Stimulated activated CD4-positive, alpha-beta T cell treated with anti-CD3 and anti-CD28 coated beads, Interleukin-15, amount 100 ng/mL, for 48 hours (primary cell): Measurements from ENCODE around the gene LDB3.

Experiments
- DNase-seq, 2 donors: peaks; one replicate each; pipeline ENCODE4 v3.0.0-alpha.2; 2020; ENCODE audit warnings: low read depth in 2 of 2

Gene LDB3

DNA sequence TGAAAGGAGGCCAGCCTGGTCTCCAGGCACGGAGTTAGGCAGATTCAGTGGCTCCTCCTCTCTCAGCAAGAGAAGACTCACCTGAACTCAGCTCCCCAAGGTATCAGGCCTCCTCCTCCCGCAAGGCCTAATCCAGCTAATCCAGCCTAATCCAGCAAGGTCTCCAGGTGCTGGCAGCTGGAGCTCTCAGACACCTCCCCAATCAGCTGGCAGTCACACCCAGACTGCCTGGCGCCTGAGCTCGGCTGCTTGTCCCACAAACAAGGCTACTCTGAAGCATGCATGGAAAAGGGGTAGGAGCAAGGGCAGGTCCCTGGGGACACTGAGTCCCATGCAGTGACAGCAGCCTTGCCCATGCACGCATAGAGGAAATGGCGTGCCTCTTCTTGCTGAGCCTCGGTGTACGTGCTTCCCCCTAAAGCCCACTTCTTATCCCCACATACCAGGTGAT lies 17.3 kb upstream of the LDB3 start:
- DNase-seq, result no peak

DNA sequence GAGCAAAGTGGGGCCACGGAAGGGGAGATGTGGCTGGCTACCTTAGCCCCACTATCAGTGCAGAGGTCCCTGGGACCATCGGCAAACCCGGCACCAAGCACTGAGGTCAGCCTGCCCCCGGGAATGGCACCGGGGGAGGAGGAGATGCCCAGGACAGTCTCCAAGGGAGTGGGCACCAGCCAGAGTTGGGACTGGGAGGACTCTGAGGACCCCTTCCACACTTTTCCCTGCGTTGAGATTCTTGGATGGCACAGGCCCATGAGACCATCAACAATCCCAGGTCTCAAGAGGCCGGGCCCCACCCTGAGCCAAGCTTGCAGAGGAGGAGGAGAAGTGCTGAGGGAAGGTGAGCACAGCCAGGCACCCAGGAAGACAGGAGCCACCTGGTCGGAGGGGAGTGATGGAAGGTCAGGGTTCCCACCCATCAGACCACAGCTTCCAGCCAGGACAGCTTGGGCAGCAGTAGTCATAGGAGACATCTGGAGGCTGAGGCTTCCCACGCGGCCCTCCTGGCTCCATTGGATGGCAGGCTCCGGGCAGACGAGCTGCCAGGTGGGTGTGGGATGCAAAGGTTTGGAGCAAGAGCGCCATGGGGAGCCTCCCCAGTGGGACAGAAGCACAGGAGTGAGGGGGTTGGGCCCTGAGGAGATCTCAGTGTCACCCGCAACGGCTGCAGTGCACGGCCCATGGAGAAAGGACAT lies 16.5 kb upstream of the LDB3 start:
- no peak for DNase-seq

DNA sequence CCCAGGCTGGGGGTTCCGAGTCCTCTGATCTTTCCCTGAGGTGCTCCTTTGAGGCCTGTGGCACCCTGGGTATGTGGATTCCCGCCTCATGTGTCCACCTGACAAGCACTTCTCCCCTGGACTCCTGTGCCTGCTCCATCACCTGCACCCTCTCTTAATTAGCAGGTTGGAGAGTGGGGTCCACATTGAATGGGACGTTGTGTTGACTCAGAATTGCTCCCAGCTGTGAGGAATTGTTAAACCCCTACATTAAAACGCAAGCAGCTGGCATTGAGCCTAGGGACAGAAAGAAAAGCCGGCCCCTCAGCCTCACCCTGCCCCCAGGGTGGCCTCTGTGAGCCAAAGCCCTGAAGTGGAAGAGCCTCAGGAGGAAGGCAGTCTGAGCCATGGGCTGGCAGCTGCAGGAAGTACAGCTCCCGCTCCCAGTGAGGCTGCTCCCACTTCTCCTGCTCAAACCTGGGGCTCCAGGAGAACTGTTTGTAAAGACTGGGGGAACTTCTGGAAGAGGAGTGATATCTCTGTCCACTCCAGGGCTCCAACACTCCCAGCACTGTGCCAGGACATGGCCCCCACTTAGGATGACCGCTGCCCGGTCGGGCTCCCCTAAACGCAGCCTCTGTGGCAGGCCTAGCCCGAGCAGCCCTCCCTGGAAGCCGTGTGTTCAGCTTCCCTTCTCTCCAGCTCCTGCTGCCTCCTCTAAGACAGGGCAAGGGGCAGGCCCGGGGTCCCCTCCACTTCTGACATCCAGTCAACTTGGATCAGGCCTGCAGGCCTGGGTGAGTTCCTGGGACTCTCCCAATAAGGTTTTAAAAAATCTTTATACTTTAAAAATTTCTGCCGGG lies 15.7 kb upstream of the LDB3 start:
- no peak for DNase-seq

DNA sequence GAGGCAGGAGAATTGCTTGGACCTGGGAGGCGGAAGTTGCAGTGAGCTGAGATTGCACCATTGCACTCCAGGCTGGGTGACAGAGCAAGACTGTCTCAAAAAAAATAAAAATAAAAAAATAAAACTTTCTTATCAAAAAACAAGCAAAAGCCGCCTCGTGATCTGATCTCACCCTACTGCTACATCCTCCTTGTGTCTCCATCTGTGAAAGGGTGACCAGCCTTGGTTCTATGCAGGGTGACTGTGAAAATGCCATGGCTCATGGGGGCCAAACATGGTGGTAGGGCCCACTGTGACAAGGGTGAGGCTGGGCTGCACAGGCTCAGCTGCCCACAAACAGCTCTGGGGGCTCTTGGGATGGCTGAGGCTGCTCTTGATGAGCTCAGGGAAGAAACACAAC lies 14.9 kb upstream of the LDB3 start:
- no peak for DNase-seq

DNA sequence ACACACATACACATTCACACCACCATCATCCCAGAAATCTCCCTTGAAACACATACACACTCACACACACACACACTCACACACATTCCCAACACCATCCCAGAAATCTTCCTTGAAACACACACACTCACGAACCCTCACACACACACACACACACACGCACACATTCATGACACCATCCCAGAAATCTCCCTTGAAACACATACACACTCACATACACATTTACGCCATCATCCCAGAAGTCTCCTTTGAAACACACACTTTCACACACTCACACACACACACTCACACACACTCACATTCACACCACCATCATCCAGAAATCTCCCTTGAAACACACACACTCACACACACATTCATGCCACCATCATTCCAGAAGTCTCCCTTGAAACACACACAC lies 14.3 kb upstream of the LDB3 start:
- no peak for DNase-seq

DNA sequence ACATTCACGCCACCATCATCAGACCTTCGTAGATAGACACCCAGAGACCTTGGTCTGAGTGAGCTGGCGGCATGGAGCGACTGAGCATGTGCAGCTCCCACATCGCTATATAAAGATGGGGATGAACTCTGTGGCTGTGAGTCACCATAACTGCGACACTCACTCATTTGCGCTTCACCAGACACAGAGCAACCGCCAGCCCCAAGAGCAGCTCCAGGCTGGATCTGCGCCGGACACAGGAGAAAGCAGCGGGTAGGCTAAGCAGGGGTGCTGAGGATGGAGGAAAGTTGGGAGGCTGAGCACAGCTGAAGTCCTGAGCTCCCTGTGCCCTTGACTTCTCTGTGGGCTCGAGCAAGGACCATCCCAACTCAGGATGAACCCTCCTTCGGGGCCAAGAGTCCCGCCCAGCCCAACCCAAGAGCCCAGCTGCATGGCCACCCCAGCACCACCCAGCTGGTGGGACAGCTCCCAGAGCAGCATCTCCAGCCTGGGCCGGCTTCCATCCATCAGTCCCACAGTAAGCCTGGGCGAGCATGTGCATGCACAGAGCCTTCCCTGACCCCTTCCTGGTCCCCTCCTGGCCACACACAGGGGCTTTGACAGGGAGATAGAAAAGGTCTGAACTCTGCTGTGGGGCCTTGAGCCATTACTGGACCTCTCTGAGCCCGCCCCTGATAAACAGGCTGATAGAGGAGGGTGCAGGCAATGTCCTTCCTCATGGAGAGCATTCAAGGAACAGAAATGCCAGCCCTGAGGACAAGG lies 13.7 kb upstream of the LDB3 start, which contains the start of gene OPN4:
TSS of gene OPN4 (plus strand) at position 137 of the 762 bp plus-strand sequence. CDS start at position 374, 237 bp downstream.
- no peak for DNase-seq

DNA sequence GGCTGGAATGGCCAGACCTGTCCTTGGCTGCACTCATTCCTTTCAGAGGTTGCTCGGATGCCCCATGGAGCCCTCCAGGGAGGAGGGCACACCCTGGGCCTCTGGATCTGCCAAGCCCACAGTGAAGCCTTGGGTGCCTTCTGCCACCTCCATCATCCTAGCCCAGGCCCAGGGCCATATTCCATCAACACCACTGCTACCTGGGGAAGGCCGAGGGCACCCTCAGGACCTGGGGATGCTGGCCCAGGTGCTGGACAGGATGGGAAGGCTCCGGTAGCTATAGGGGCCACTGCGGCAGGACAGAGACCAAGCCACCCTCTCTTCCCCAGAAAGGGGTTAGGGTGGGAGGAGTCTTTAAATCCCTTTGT lies 13.2 kb upstream of the LDB3 start:
- DNase-seq, result no peak

DNA sequence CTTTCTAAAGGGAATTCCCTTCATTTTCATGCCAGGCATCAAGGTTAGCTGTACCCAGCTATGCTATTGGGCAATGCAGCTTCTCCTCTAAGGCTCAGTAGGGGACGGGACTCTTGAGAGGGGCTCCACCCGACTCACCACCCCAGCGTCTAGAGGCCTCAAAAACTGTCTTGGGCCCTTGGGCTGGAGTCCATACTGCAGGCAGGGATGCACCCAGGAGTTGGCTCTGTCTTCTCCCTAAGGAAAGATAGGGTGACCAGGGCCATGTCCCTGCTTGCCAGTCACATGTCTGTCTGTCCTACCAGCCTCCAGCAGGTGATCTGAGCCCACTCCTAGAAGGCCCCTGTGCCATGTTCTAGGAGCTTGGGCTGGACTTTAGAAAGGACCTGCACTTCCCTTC lies 12.7 kb upstream of the LDB3 start:
- DNase-seq, result no peak

DNA sequence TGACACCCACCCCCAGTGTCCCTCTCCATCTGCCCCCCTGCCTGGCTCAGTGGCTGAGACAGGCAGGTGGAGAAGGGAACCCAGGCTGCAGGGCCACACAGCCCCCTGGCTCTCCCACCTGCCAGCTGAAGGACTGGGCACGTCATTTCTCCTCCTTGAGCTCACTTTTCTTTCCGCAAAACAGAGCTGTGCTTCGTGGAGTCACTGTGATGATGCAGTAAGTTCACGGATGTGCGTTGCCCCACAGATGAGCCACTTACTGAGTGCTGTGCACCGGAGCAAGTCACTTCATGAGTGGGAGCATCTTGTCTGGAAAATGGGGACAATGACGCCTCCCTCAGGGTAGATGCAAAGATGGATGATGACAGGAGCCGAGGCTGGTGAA lies 11.3 kb upstream of the LDB3 start:
- no peak for DNase-seq

DNA sequence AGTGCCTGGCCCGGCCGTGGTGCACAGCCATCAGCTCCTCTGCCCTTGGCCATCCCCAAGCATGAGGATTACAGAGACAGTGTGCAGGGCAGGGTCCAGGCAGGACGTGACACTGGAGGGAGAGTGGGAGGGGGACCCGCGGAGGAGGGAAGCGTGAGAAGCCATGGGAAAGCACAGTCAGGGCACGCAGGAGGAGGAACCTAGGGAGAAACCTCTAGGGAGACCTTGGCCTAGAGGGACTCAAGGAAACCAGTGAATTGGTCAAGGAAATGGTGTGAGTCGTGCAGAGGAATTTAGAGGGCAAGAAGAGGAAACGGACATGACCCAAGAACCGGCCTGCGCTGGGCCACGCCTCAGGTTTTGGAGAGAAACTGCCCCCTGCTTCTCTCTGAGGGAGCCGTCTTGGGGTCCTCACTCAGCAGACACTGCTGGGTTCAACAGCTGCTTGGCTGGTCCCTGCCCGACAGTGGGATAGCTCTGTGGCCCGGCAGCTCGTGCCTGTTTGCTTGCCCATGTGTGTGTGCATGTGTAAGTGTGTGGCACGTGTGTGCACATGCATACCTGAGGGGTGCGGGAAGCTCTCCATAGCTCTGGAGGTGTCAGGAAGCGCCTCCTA lies 10.8 kb upstream of the LDB3 start:
- DNase-seq, result no peak

DNA sequence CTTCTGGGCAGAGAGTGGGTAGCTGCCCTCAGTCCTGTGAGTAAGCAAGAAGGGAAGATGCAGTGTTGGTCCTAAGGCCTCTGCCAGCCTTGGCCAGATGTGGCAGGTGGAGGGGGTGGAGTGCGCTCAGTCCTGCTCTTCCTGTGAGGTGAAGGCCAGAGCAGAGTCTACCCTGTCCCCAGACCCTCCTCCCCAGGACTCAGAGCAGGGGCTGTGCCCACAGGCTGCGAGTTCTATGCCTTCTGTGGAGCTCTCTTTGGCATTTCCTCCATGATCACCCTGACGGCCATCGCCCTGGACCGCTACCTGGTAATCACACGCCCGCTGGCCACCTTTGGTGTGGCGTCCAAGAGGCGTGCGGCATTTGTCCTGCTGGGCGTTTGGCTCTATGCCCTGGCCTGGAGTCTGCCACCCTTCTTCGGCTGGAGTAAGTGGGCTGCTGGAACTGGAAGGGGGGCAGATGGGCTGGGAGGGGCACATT lies 10.0 kb upstream of the LDB3 start:
- no peak for DNase-seq

DNA sequence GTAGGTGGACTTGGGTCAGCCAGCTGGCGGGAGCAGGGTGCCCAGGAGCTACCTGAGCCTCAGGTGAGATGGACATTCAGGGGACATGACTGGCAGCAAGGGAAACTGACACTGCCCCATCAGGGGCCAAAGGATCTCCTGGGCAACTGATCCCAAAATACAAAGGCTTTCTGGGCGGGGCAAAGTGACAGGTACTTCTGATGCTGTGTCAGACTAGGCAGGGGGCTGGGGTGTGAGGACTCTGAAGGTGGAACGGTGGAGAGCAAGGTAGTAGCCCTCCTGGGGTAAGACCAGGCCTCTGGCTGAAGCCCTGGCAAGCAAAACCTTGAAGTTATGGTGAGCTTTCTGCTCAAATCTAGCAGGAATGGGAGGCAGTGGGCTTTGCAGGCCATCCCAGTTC lies 9.6 kb upstream of the LDB3 start:
- DNase-seq, result no peak

DNA sequence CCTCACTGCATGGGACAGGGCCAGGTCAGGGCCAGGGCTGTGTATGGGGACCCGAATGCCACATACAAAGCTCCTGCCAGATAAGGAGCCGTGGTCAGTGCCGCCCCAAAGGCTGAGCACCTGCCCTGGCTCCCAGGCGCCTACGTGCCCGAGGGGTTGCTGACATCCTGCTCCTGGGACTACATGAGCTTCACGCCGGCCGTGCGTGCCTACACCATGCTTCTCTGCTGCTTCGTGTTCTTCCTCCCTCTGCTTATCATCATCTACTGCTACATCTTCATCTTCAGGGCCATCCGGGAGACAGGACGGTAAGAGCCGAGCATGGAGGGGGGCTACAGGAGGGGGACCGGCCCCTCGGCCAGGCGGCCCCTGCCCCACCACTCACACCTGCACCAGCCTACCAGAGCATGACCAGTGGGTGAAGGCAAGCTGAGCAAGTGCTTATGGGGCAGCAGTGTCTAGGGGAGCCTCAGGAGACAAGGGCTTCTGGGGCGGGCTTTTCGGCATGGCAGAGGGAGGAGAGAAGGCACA lies 9.1 kb upstream of the LDB3 start:
- no peak for DNase-seq

DNA sequence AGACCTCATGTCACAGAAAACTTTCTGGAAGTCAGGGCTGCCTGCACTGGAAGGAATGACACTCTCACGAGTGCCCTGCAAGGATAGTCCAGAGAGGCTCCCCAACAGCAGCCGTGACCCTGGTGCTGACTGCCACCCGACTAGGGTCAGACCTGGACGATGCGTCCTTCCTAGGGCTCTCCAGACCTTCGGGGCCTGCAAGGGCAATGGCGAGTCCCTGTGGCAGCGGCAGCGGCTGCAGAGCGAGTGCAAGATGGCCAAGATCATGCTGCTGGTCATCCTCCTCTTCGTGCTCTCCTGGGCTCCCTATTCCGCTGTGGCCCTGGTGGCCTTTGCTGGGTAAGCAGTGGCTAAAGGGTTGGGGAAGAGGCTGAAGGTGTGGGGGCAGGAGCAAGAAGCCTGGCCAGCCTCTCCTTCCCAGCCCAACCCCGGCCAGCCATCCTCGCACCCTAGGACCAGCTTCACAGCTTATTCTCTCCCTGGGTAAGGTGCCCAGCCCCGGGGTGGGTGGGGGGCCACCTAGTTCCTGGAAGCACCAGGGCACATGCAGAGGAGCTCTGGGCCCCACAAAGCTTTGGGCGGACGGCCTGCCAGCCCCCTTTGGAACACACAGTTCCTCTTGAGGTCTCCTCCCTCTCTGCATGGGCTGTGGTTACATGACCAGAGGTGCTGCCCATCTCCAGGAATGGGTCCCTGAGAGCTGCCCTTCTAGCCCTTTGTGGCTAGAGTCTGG lies 8.4 kb upstream of the LDB3 start:
- DNase-seq, result no peak

DNA sequence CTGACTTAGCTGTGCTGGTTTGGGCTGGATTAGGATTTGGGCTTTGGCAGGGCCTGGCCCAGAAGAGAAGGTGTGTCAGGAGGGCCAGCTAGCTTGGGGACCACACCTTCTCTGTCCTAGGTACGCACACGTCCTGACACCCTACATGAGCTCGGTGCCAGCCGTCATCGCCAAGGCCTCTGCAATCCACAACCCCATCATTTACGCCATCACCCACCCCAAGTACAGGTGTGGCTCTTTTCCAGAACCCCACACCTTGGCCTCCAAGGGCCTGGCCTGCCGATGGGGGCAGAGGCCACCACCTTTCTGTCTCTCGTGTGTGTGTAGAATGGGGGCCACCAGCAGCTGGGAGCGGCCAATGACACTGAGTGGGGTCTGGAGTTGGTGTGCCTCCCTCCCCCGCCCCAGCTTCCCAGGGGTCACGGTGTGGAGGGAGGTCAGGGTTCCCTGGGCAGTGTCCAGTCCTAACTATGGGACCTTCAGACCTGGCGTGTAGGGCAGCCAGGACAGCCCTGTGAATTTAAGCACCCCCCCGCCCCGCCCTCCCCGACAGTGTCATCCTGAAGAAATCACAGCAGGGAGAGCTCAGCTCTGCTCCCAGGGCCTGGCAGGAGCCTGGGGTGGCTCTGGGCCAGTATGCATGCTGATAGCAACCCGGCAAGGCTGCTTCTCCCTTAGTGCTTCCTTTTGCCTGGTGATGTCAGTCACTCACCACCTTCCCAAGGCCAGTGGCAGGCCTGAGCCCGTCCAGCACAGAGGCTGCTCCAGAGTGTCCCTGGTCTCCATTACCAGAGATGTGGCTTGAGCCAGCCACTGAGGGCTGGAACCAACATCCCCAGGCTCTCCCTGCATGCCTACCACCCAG lies 6.9 kb upstream of the LDB3 start:
- no peak for DNase-seq

DNA sequence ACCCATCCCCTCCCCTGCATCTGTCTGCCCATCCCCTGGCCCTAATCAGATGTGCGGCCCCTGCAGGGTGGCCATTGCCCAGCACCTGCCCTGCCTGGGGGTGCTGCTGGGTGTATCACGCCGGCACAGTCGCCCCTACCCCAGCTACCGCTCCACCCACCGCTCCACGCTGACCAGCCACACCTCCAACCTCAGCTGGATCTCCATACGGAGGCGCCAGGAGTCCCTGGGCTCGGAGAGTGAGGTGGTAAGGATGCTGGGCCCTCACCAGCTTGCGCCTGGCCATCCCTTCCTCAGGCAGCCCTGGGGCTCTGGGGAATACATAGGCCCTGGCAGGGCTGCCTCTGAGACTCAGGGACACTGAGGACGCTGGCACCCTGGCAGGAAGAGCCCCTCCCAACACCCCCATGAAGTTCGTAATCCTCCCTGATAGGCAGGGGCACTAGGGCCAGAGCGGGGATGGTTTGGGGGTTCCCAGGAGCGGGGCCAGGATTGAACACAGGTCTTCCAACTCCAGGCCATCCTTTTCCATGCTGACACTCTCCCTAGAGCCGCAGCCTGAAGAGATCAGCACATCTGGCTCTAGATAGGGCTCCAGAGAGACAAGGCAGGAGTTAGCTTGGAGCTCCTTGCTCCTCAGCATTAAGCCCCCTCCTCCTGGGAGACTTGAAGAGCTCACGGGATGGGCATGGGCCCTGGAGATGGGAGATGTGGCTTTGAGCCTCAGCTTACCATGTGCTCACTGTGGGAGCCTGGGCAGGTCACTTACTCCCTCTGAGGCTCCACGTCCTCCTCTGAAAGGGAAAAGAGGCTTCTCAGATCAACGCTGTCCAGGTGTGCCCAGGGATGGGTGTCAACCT lies 5.9 kb upstream of the LDB3 start:
- no peak for DNase-seq

DNA sequence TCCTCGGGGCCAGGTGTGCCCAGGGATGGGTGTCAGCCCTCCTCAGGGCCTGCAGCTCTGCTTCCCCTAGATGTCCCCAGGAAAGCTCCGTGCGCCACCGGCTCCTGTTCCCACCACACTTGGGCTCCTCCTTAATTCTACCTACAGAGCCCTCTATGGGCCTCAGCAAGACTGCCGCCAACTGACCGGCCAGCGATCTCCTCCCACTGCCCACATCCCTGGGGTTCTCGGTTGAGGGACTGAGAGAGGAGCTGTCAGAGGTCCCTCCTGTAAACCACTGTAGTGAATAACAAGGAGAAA lies 5.3 kb upstream of the LDB3 start:
- no peak for DNase-seq

DNA sequence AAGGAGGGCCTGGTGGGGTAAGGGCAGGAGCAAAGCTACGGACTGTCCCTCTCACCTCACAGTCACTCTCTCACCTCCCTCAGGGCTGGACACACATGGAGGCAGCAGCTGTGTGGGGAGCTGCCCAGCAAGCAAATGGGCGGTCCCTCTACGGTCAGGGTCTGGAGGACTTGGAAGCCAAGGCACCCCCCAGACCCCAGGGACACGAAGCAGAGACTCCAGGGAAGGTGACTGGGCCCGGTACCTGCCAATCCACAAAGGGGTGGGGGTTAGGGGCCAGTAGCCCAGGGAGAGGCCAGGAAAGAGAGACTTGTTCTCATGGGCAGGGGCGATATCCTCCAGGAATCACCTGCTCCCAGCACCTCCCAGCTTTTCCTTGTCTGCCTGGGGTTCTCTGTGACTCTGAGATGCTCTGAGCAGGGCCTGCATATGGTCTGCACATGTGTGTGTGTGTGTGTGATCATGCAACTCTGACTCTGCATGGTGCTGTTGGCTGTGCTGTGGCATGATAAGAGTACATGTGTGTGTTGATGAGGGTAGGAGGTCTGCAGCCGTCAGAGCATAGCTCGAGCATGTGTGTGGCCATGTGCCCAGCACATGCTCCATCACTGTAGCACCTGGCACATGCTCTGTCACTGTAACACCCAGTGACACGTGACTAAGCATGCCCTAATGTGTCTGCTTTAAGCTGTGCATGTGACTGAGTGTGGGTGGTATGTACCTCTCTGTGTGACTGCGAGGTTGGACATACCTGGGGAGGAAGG lies 4.6 kb upstream of the LDB3 start:
- DNase-seq, result no peak
